ENCODE data around the gene OTOA.
A peak's percentile ranks its signal among the peaks of the same experiment; 100 is the strongest.

OTOA gene

DNA sequence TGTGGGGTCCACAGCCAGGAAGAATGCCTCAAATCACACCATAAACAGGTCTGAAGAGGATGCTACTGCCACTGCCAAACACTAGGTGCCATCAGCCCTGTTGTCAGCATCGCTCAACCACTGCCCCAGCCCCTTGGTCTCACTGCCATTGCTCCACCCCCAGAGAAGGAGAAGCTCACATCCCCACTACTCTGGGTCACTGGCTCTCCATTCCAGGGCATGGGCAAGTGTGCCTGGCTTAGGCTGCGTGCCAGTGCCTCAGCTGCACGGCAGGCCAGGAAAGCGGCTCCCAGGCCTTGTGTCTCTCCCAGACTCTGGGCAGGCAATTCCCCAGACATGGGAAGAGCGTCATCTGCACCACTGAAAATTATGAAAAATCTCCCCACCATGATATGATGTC, 10.2 kb upstream of the OTOA start:
- TF ChIP-seq, protein P1, sequence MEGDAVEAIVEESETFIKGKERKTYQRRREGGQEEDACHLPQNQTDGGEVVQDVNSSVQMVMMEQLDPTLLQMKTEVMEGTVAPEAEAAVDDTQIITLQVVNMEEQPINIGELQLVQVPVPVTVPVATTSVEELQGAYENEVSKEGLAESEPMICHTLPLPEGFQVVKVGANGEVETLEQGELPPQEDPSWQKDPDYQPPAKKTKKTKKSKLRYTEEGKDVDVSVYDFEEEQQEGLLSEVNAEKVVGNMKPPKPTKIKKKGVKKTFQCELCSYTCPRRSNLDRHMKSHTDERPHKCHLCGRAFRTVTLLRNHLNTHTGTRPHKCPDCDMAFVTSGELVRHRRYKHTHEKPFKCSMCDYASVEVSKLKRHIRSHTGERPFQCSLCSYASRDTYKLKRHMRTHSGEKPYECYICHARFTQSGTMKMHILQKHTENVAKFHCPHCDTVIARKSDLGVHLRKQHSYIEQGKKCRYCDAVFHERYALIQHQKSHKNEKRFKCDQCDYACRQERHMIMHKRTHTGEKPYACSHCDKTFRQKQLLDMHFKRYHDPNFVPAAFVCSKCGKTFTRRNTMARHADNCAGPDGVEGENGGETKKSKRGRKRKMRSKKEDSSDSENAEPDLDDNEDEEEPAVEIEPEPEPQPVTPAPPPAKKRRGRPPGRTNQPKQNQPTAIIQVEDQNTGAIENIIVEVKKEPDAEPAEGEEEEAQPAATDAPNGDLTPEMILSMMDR (IDR thresholded peaks at IDR 0.05; ENCODE audit: low read depth, low read length), result no peak
- TF ChIP-seq POLR2A (IDR thresholded peaks at IDR 0.05; ENCODE audit: extremely low read depth, insufficient read length), result no peak
- TF ChIP-seq, protein P2, sequence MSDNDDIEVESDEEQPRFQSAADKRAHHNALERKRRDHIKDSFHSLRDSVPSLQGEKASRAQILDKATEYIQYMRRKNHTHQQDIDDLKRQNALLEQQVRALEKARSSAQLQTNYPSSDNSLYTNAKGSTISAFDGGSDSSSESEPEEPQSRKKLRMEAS (IDR thresholded peaks at IDR 0.05; ENCODE audit: low read depth, low read length), result no peak
- TF ChIP-seq MYC (IDR thresholded peaks at IDR 0.05; ENCODE audit: low read depth, low read length), result no peak
- no peak overlapping the region for H3K4me3 ChIP-seq (ENCODE audit: low read depth, low read length)
- no peak for DNase-seq (ENCODE audit: low read depth)

DNA sequence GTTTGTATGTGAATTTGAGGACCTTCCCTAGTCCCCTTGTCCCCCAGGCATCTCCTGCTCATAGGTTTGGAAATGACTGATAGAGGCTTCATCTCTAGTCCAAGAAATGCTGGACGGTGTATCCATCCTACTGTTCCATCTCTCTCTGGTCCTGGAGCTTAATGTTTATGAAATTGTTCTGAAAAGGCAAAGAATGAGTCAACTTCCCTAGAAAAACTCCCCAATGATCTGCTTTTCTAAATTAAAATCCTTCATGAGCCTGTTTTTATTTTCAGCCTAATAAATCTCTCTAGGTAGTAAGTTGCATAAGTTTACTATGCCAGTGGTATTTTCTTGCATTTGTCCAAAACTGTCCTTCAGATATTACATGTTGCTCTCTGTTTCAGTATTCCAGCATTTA, 9.3 kb upstream of the OTOA start:
- TF ChIP-seq, protein P1 (IDR thresholded peaks at IDR 0.05; ENCODE audit: low read depth, low read length), result no peak
- TF ChIP-seq, protein P2 (IDR thresholded peaks at IDR 0.05; ENCODE audit: low read depth, low read length), result no peak
- no peak for TF ChIP-seq POLR2A (IDR thresholded peaks at IDR 0.05; ENCODE audit: extremely low read depth, insufficient read length)
- no peak for TF ChIP-seq MYC (IDR thresholded peaks at IDR 0.05; ENCODE audit: low read depth, low read length)
- H3K4me3 ChIP-seq (ENCODE audit: low read depth, low read length), result no peak overlapping the region
- DNase-seq (ENCODE audit: low read depth), result no peak

DNA sequence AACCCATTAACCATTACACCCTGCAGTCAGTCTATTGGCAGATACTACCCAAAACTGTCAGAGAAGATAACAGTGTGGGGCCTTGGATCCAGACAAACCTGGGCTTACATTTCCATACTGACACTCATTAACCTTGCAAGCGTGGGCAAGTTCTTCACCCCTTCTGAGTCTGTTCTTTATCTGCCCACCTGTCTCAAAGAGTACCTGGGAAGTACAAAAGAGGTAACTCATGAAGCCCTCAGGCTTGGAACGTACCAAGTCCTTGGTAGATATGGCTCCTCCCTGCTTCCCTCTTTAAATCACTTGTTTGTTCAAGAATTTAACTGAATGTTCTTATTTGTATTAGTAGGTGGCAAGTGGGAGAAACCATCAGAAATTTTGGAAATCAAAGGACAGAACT, 8.9 kb upstream of the OTOA start:
- no peak overlapping the region for H3K4me3 ChIP-seq (ENCODE audit: low read depth, low read length)
- no peak for TF ChIP-seq POLR2A (IDR thresholded peaks at IDR 0.05; ENCODE audit: extremely low read depth, insufficient read length)
- TF ChIP-seq MYC (IDR thresholded peaks at IDR 0.05; ENCODE audit: low read depth, low read length), result no peak
- TF ChIP-seq, protein P1 (IDR thresholded peaks at IDR 0.05; ENCODE audit: low read depth, low read length), result no peak
- TF ChIP-seq, protein P2 (IDR thresholded peaks at IDR 0.05; ENCODE audit: low read depth, low read length), result no peak

DNA sequence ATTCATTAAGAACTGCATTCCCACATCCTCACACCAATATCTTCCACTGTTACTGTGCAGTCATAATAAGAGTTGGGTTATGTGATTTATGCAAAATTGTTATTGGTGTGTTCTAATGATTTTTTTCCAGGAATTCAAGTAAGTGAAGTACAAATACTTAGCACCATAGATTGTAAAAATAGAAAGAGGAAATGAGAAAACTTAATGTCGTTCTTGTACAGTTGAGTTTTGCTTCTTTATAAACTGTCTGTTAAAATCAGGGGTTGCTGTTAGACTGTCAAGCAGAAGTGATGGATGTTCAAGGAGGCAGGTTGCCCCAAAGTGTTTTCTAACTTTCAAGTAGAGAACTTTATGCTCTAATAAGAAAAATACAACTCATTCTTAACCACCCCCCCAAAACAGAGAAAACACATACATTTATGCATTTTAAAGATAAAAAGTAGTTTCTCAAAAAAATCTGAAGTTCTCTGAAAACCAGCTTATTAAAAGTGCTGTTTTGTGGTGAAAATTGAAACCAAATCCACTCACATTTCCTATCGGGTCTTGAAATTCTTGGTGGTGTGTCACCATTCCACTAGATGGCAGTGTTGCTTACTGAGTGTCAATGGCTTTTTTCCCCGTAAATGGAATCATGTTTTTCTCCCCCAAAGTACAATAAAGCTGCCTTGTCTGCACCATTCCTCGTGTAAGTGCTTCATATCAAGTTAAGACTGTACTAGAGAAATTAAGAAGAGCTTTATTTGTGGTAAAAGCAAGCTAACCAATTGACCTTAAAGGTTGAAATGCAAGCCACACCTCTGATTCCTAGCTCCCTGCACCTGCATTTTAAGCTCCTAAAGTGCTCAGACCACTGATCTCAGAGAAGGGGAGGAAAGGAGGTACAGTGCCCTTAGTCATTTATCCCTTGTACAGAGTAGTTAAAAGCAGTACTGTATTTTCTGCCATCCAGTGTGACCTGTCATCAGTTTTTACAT, 6.7 kb upstream of the OTOA start:
- DNase-seq (ENCODE audit: low read depth), result peak; percentile 68
- H3K4me3 ChIP-seq (ENCODE audit: low read depth, low read length), result no peak overlapping the region
- TF ChIP-seq, protein P1 (IDR thresholded peaks at IDR 0.05; ENCODE audit: low read depth, low read length), result peak; percentile 74
- TF ChIP-seq POLR2A (IDR thresholded peaks at IDR 0.05; ENCODE audit: extremely low read depth, insufficient read length) (no peak), MYC (IDR thresholded peaks at IDR 0.05; ENCODE audit: low read depth, low read length) (no peak)
- TF ChIP-seq, protein P2 (IDR thresholded peaks at IDR 0.05; ENCODE audit: low read depth, low read length), result peak; percentile 16; the same call in 1 of the 2 replicates

More for the DNA sequence above, 8.9 kb upstream of the OTOA start:
- no peak for DNase-seq (ENCODE audit: low read depth)

DNA sequence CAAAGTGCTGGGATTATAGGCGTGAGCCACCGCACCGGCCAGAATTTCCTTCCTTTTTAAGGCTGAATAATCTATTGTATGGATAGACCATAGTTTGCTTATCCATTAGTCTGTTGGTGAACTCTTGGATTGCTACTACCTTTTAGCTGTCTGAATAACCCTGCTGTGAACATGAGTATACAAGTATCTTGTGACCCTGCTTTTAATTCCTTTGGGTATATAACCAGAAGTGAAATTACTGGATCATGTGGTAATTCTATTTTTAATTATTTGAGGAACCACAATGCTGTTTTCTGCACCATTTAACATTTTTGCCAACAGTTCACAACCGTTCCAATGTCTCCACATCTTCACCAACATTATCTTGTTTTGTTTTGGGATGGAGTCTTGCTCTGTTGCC, 4.6 kb upstream of the OTOA start:
- TF ChIP-seq MYC (IDR thresholded peaks at IDR 0.05; ENCODE audit: low read depth, low read length) (no peak), POLR2A (IDR thresholded peaks at IDR 0.05; ENCODE audit: extremely low read depth, insufficient read length) (no peak)
- TF ChIP-seq, protein P1 (IDR thresholded peaks at IDR 0.05; ENCODE audit: low read depth, low read length), result no peak
- TF ChIP-seq, protein P2 (IDR thresholded peaks at IDR 0.05; ENCODE audit: low read depth, low read length), result no peak
- DNase-seq (ENCODE audit: low read depth), result no peak
- H3K4me3 ChIP-seq (ENCODE audit: low read depth, low read length), result no peak overlapping the region
